AG08395 (cell line): ENCODE measurements around the gene SH3PXD2A.
A peak's percentile ranks its signal among the peaks of the same experiment; 100 is the strongest.
"Not testable (repeated sequence)": the region's sequence is repeated elsewhere in the genome, so short reads cannot be mapped to it uniquely, and the experiment has no call there.

Source experiments
- DNase-seq: peaks from one replicate; pipeline ENCODE4 v3.0.0; 2012; ENCODE audit warnings: mixed read lengths, low spot score

The SH3PXD2A gene

GRCh38 chr10:103832806-103833205 lies 22.6 kb downstream of the SH3PXD2A start:
- DNase-seq = no peak

- DNase-seq = no peak
Measured at GRCh38 chr10:103829838-103830465, 25.4 kb downstream of the SH3PXD2A start.

- DNase-seq = no peak
Measured at GRCh38 chr10:103829278-103829677, 26.1 kb downstream of the SH3PXD2A start.

GRCh38 chr10:103828587-103829197 lies 26.7 kb downstream of the SH3PXD2A start:
- DNase-seq = no peak

GRCh38 chr10:103828107-103828506 lies 27.3 kb downstream of the SH3PXD2A start:
- DNase-seq = no peak

- DNase-seq = no peak
Measured at GRCh38 chr10:103826885-103827284, 28.5 kb downstream of the SH3PXD2A start.

- DNase-seq = no peak
Measured at GRCh38 chr10:103824281-103824680, 31.1 kb downstream of the SH3PXD2A start.

GRCh38 chr10:103823706-103824272 lies 31.6 kb downstream of the SH3PXD2A start:
- no peak for DNase-seq

GRCh38 chr10:103822800-103823199 lies 32.6 kb downstream of the SH3PXD2A start:
- DNase-seq = no peak

- DNase-seq = no peak
Measured at GRCh38 chr10:103822107-103822716, 33.2 kb downstream of the SH3PXD2A start.

- DNase-seq = peak; percentile 62
Measured at GRCh38 chr10:103820101-103821062, 35.0 kb downstream of the SH3PXD2A start.

GRCh38 chr10:103819493-103819892 lies 35.9 kb downstream of the SH3PXD2A start:
- DNase-seq = no peak

- DNase-seq = no peak
Measured at GRCh38 chr10:103818765-103819374, 36.5 kb downstream of the SH3PXD2A start.

GRCh38 chr10:103818105-103818504 lies 37.3 kb downstream of the SH3PXD2A start:
- DNase-seq = no peak

GRCh38 chr10:103816431-103816830 lies 38.9 kb downstream of the SH3PXD2A start:
- no peak for DNase-seq

- DNase-seq = no peak
Measured at GRCh38 chr10:103814626-103815370, 40.6 kb downstream of the SH3PXD2A start.

- DNase-seq = no peak
Measured at GRCh38 chr10:103814105-103814504, 41.3 kb downstream of the SH3PXD2A start.

- not testable (repeated sequence) for DNase-seq
Measured at GRCh38 chr10:103813312-103813711, 42.1 kb downstream of the SH3PXD2A start.

- no peak for DNase-seq
Measured at GRCh38 chr10:103812432-103812831, 42.9 kb downstream of the SH3PXD2A start.

- no peak for DNase-seq
Measured at GRCh38 chr10:103812004-103812403, 43.4 kb downstream of the SH3PXD2A start.

GRCh38 chr10:103811463-103811862 lies 43.9 kb downstream of the SH3PXD2A start:
- no peak for DNase-seq
